ENCODE measurements around the gene GIMAP6. TPM values are rescaled to one million over a fixed set of nuclear protein-coding genes. Genes with fewer than 3 reads are reported as not detected.

GIMAP6 gene
- polyA plus RNA-seq, 2 of the 4 experiments (the other 2 are of a cell fraction): not detected

- POLR2A ChIA-PET: no interaction called here
These were observed 16.3 kb upstream of the GIMAP6 start for GRCh38 chr7:150648353-150649079.

More at GRCh38 chr7:150648353-150649079, 16.3 kb upstream of the GIMAP6 start:
- WGBS (ENCODE audit: missing lambda C conversion rate): 18% methylated on average over 3 of the region's 3 CpGs
- FAIRE-seq (no peak), DNase-seq (ENCODE audit: low read depth in 1 of 2, low spot score in 1 of 2) (no peak), ATAC-seq (no peak)
- TF ChIP-seq HOXA7 (CRISPR knock-in tag; IDR thresholded peaks at IDR 0.05) (no peak), SMC3 (IDR thresholded peaks at IDR 0.05) (no peak), ESRRA (IDR thresholded peaks at IDR 0.05; ENCODE audit: borderline replicate concordance, low read length) (no peak), ZNF302 (CRISPR knock-in tag; IDR thresholded peaks at IDR 0.05) (no peak), PBX3 (IDR thresholded peaks at IDR 0.05) (no peak), MYC (IDR thresholded peaks at IDR 0.05; ENCODE audit: borderline replicate concordance, low read length) (no peak), HOXB5 (CRISPR knock-in tag; IDR thresholded peaks at IDR 0.05) (no peak), CBX8 (IDR thresholded peaks at IDR 0.05) (no peak), CHD4 (IDR thresholded peaks at IDR 0.05; ENCODE audit: borderline replicate concordance) (no peak), E2F6 (IDR thresholded peaks at IDR 0.05; ENCODE audit: borderline replicate concordance, low read depth) (no peak), JUN (IDR thresholded peaks at IDR 0.05) (no peak), FOSB (CRISPR knock-in tag; IDR thresholded peaks at IDR 0.05) (no peak), KDM5A (IDR thresholded peaks at IDR 0.05) (no peak), HMGXB4 (CRISPR knock-in tag; IDR thresholded peaks at IDR 0.05; ENCODE audit: borderline replicate concordance) (no peak), BCL3 (IDR thresholded peaks at IDR 0.05) (no peak), ATOH8 (CRISPR knock-in tag; IDR thresholded peaks at IDR 0.05; ENCODE audit: low read depth) (no peak), RNF2 (IDR thresholded peaks at IDR 0.05; ENCODE audit: borderline replicate concordance, low read depth) (no peak), RCOR1 (IDR thresholded peaks at IDR 0.05; ENCODE audit: low read depth, low read length) (no peak), NFE2L2 (conservative IDR thresholded peaks at IDR 0.05; ENCODE audit: low read length) (no peak), ZSCAN20 (CRISPR knock-in tag; IDR thresholded peaks at IDR 0.05) (no peak)
- CTCF ChIA-PET: no interaction called here
- Histone ChIP-seq H3K27ac (no peak overlapping the region), H3K4me1 (no peaks in the 10 kb centered on the region), H3K9me3 (no peaks in the 10 kb centered on the region), H3K4me2 (no peak overlapping the region), H3K4me3 (no peak overlapping the region)
